Transverse colon (tissue), 4 donors: ENCODE measurements around the gene ADAM22.

Experiments used
- POLR2A ChIP-seq: fragments of 450-650 bp; IDR thresholded peaks from one replicate; pipeline ENCODE4 v1.6.1; 2016; ENCODE audit warnings: antibody characterized with exemption, mild to moderate bottlenecking, moderate library complexity
- POLR2AphosphoS5 ChIP-seq, 3 donors: sonication (generic); formaldehyde crosslinking; IDR thresholded peaks; one replicate each; pipeline ENCODE4 v1.6.1; 2016; ENCODE audit warnings: antibody characterized with exemption in 3 of 3
- TF ChIP-seq, protein P1 (sequence below), 5 experiments: fragments of 200-600 bp in 3 of 5; fragments of 450-650 bp in 2 of 5; sonication (generic) in 3 of 5; IDR thresholded peaks; 1 replicate in 2 of 5; 2 replicates in 3 of 5; pipeline ENCODE4 v1.5.1; 2016 to 2017; ENCODE audit warnings: antibody characterized with exemption in 5 of 5, inconsistent platforms in 3 of 5, mild to moderate bottlenecking in 2 of 5, moderate library complexity in 1 of 5

DNA sequence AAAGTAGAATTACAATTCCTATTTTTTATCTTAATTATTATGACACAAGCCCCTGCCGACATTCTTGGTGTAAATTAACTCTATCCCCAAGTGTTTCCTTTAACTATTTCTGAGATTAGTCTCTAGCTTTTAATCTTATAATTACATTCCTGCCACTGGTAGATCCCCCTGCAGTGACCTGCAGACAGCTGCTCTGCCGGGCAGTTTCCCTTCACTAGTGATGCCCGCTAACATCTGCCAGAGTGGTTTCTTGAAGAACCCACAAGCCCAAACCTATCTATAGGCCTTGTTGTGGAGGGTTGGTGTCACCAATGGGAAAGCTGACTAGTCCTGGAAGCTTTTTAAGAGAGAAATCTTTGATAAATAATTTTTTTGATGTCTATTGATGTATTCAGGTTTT lies 50.0 kb downstream of the ADAM22 start:
- TF ChIP-seq, protein P1, sequence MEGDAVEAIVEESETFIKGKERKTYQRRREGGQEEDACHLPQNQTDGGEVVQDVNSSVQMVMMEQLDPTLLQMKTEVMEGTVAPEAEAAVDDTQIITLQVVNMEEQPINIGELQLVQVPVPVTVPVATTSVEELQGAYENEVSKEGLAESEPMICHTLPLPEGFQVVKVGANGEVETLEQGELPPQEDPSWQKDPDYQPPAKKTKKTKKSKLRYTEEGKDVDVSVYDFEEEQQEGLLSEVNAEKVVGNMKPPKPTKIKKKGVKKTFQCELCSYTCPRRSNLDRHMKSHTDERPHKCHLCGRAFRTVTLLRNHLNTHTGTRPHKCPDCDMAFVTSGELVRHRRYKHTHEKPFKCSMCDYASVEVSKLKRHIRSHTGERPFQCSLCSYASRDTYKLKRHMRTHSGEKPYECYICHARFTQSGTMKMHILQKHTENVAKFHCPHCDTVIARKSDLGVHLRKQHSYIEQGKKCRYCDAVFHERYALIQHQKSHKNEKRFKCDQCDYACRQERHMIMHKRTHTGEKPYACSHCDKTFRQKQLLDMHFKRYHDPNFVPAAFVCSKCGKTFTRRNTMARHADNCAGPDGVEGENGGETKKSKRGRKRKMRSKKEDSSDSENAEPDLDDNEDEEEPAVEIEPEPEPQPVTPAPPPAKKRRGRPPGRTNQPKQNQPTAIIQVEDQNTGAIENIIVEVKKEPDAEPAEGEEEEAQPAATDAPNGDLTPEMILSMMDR (IDR thresholded peaks at IDR 0.05), result no peak
- no peak for TF ChIP-seq POLR2A
- no peak for TF ChIP-seq POLR2AphosphoS5 (IDR thresholded peaks at IDR 0.05)
